Activated T-helper 9 cell treated with anti-CD3 and anti-CD28 coated beads, Interleukin-2, amount 50 U/mL, for 16 hours (primary cell): ENCODE results near the gene SGPP2.

Source experiments
- DNase-seq: peaks from one replicate; pipeline ENCODE4 v3.0.0-alpha.2; 2020; ENCODE audit warnings: low read depth

The SGPP2 gene

DNA sequence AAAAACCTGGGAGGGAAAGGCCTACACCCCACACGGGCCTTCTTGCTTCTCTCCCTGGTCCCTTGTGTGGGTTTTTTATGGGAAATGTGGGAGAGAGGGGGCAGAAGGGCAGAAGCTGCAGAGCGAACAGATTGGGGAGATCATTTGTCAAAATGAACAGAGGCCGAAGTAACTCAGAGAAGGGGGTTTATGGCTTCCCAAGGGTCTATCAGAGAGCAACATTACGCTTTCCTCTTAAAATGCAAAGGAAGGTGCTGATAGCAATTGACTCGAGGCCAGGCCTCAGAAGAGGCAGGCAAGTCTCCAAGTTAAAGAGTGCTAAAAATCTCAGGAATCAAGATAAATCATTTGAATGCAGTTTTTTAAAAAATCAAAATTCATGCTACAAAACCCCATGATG lies 101.5 kb downstream of the SGPP2 start:
- DNase-seq = no peak

DNA sequence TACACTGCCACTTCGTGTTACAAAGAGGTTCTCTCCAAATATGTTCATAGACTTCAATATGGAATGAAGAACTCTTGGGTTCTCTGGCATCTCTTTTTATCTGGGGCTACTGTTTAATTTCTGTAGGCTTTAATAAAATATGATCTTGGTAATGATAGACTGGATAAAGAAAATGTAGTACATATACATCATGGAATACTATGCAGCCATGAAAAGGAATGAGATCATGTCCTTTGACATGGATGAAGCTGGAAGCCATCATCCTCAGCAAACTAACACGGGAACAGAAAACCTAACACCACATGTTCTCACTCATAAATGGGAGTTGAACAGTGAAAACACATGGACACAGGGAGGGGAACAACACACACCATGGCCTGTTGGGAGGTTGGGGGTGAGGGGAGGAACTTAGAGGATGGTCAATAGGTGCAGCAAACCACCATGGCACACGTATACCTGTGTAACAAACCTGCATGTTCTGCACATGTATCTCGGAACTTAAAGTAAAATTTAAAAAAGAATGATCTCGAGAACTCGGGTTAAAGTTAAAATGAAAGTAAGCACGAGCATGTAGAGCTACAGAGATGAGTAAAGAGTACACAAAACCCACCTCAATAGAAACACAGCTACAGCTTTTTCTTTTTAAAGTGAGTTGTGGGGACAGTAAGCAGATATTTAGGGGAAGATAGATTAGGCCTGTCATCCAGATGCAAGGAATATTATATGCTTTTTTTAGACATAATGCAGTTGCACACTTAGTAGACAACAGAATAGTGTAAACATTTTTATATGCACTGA lies 102.3 kb downstream of the SGPP2 start:
- no peak for DNase-seq

DNA sequence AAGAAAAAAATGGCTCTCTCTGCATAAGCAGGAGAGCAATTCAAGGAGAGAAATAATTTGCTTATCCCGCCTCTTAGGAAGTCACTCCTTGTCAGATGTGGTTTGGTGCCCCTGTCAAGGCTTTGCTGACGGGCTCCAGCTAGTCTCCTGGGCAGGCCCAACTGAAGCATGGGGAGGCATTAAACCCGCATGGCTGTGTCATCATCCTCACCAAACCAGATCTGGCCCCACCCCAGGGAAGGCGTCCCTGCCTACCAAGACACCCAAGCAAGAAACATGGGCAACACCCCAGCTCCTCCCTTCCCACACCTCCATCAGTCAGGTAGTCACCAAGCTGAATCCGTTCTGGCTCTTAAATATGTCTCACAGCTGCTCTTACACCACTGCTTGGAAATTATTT lies 108.0 kb downstream of the SGPP2 start:
- DNase-seq = no peak

DNA sequence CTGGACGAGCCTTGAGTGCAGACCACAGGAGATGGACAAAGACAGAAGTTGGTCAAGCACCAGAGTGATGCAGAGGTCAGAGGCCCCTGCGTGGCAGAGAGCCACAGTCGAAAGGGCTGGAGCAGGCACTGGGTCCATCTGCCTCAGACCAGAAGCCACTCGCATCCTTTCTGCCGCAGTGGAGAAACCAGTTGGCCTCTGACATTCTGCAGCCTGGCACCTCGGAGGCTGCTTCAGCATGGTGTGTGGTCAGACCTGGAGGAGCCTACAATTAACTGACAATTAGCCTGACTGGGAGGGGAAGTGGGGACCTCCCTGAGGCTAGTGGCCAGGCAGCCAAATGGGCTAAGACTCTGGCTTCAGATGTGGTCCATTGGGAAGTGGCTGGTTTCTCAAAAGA lies 111.1 kb downstream of the SGPP2 start:
- DNase-seq = no peak

DNA sequence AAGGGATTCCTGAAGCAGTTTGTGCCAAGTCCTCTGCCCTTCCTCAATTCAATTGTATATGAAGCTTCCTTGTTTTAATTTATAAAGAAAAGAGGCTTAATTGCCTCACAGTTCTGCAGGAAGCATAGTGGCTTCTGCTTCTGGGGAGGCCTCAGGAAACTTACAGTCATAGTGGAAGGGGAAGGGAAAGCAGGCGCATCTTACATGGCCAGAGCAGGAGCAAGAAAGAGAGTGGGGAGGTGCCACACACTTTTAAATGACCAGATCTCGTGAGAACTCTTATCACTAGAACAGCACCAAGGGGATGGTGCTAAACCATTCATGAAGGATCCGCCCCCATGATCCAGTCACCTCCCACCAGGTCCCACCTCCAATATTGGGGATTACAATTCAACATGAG lies 114.2 kb downstream of the SGPP2 start:
- DNase-seq = no peak

DNA sequence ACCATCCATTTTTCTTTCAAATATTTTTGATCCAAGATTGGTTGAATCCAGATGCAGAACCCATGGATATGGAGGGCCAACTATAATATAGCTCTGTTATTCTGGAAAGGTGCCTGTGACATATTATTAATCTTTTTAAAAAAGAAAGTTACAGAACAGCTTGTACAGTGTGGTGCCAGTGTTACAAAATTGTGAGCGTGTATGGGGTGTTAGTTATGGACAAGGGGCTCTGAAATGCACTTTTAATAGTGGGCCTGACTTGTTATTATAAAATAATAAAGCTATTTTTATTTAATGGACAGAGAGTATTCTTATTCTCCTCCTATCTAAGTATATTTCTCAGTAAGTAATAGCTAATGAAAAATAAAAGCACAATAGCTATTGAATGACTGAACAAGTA lies 120.3 kb downstream of the SGPP2 start:
- no peak for DNase-seq

- no peak for DNase-seq
Measured at GRCh38 chr2:222545823-222546795, 121.8 kb downstream of the SGPP2 start.

GRCh38 chr2:222547083-222547482 lies 122.7 kb downstream of the SGPP2 start:
- no peak for DNase-seq

GRCh38 chr2:222548992-222549391 lies 124.6 kb downstream of the SGPP2 start:
- no peak for DNase-seq

GRCh38 chr2:222554517-222554916 lies 130.2 kb downstream of the SGPP2 start:
- DNase-seq = no peak

GRCh38 chr2:222561151-222561550 lies 136.8 kb downstream of the SGPP2 start:
- DNase-seq = no peak

DNA sequence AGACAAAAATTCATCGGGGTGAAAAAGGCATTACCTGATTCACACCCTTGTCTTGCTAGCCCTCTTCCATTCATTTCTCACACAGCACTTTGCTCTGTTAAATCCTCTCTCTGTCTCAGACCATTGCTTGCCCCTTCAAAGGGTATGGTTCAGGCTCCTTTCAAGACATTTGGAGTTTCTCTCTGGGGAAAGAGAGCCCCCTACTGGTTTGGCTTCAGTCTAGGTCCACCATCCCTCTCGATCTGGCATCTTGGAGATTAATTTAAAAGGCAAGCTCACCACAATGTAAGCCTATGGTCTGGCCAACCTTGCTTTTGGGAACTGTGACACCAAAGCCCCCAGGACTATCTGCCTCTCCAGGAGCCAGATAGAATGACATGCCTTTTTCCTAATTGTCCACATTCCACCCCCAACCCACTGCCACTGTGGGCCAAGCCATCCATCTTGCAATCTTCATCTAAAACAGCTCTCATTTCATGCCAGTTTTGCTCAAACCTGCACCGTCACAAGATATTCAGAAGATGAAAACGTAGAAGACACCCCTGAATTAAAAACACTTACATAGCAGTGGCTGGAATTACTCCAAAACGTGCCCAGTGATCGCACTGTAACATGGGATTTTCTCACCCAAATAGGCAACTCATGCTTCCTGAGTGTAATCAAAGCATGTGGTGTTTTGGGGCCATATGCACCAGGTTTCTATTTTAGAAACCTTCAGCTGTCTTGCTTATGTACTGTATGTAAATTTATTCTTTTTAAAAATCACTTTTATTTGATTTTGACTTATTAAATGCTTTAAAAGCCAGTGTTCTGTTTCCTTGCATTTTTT lies 137.7 kb downstream of the SGPP2 start:
- no peak for DNase-seq

DNA sequence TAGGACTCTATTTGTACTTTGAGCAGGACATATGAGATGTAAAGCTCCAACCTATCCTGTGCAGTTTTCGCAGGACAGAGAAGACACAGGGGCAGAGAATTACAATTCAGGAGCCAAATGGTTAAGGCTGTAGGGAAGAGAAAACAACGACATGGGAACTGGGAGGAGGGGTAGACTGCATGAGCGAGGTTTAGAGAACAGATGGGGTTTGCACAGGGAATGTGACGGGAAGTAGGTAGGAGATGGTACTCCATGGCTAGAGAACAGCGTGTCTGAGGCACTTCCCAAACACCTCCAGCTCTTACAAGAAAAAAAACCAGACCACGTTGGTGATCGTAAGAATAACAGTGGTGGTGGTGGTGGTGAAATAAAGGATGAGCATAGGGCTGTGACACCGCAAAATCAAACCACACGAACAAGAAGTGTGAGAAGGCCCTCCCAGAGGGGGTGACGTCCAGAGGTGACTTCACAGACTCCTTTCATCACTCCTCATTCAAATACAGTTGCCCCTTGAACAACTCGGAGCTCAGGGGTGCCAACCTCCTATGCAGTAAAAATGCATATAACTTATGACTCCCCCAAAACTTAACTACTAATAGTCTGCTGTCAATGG lies 138.9 kb downstream of the SGPP2 start:
- DNase-seq = no peak

GRCh38 chr2:222563936-222564335 lies 139.6 kb downstream of the SGPP2 start:
- DNase-seq = no peak

DNA sequence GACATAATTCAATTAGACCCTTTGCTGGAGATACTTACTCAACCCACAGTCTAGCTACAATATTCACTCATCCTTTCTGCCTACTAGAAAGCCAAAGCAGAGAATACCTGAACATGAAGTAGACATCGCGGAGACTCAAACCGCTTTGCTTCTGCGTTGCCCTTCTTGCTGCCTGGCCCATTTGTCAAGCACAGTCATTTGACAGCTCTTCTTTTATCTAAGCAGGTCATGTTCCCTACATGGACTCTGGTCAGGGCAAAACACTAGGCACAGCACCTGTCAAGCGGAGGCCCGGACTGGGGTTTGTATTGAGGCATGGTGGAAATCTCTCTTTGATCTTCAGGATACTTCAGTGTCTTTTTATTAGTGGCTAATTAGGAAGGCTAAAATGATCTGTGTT lies 141.9 kb downstream of the SGPP2 start:
- no peak for DNase-seq

DNA sequence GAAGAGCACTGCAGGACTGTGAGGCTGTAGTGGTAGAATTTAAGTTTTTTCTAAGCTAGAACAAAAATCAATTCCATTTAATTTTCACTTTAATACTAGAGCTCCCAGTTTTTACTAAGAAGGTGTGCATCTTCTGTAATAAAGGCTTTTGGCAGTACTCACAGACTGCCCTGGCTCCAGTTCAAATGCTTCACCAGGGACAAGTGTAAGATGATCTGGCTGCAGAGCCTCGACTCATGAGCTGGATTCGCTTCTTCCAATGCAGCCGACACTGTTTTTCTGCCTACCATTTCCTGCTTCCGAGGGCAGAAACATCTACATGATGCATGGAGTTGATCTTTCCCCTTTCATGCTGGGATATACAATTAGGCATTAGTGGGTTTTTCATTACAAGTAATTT lies 144.5 kb downstream of the SGPP2 start:
- no peak for DNase-seq

- no peak for DNase-seq
Measured at GRCh38 chr2:222569826-222570225, 145.5 kb downstream of the SGPP2 start.

DNA sequence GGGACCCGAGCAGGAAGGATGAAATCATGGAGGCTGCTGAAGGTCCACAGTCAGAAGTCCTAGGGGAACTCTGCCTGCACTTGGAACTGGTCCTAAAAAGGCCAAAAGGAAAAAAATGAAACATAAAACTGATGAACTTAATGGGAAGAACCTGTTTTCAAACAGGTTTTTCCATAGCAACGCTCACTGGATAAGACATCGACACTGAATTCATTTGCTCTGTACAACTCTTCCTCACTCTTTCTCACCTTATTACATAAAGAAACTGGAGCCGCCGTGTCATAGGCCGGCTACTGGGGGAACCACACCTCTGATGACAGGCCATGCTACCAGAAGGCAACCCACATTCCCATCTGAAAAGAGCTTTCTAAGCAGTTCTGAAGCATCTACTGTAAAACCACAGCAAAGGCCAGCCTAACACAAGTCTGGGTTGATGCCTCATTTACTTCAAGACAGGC lies 147.9 kb downstream of the SGPP2 start:
- no peak for DNase-seq

GRCh38 chr2:222572751-222573174 lies 148.4 kb downstream of the SGPP2 start:
- no peak for DNase-seq

- DNase-seq = no peak
Measured at GRCh38 chr2:222575618-222576017, 151.3 kb downstream of the SGPP2 start.
